MM.1S (cell line): ENCODE data around the gene MTMR2.

Experiments
- DNase-seq: peaks from one replicate; pipeline ENCODE4 v3.0.0-alpha.2; 2015
- H2AFZ ChIP-seq: fragments of 300-600 bp; sonication (generic); 2 replicates; pipeline ENCODE4 v1.6.0; 2016; ENCODE audit warnings: antibody characterized with exemption, low read length
- H3F3A ChIP-seq: fragments of 300-600 bp; sonication (generic); 2 replicates; pipeline ENCODE4 v1.6.1; 2016; ENCODE audit warnings: mild to moderate bottlenecking, antibody characterized with exemption, low read length, moderate library complexity, mixed read lengths; ENCODE audit not compliant: insufficient read depth
- H3K27ac ChIP-seq: fragments of 300-600 bp; sonication (generic); 2 replicates; pipeline ENCODE4 v1.5.1; 2016; ENCODE audit warnings: mild to moderate bottlenecking, low read length
- H3K27me3 ChIP-seq: fragments of 300-600 bp; sonication (generic); replicated peaks from 2 replicates; pipeline ENCODE4 v1.6.0; 2016; ENCODE audit warnings: low read length; ENCODE audit not compliant: insufficient read depth
- H3K36me3 ChIP-seq: fragments of 300-600 bp; sonication (generic); replicated peaks from 2 replicates; pipeline ENCODE4 v1.6.1; 2016; ENCODE audit warnings: mild to moderate bottlenecking, low read length, mixed read lengths; ENCODE audit not compliant: insufficient read depth
- H3K4me1 ChIP-seq: fragments of 300-600 bp; sonication (generic); 2 replicates; pipeline ENCODE4 v1.6.1; 2016; ENCODE audit warnings: low read length, mixed read lengths
- H3K4me2 ChIP-seq: fragments of 300-600 bp; sonication (generic); 2 replicates; pipeline ENCODE4 v1.6.0; 2016; ENCODE audit warnings: low read depth, low read length
- H3K4me3 ChIP-seq: fragments of 300-600 bp; sonication (generic); 2 replicates; pipeline ENCODE4 v1.5.1; 2016; ENCODE audit warnings: low read length, mixed read lengths
- H3K79me2 ChIP-seq: fragments of 300-600 bp; sonication (generic); 2 replicates; pipeline ENCODE4 v1.6.1; 2016; ENCODE audit warnings: mixed run types, low read length, mixed read lengths
- H3K9ac ChIP-seq: fragments of 300-600 bp; sonication (generic); 2 replicates; pipeline ENCODE4 v1.6.1; 2016; ENCODE audit warnings: low read length, mixed read lengths
- H3K9me2 ChIP-seq: fragments of 300-600 bp; sonication (generic); replicated peaks from 2 replicates; pipeline ENCODE4 v1.6.1; 2016; ENCODE audit warnings: mild to moderate bottlenecking, low read length, mixed read lengths; ENCODE audit not compliant: insufficient read depth
- H3K9me3 ChIP-seq: fragments of 300-600 bp; sonication (generic); replicated peaks from 2 replicates; pipeline ENCODE4 v1.6.1; 2016; ENCODE audit warnings: mild to moderate bottlenecking, low read length, mixed read lengths; ENCODE audit not compliant: insufficient read depth
- H4K20me1 ChIP-seq: fragments of 300-600 bp; sonication (generic); 2 replicates; pipeline ENCODE4 v1.6.1; 2016; ENCODE audit warnings: mild to moderate bottlenecking, low read length, moderate library complexity, mixed read lengths; ENCODE audit not compliant: insufficient read depth
- EZH2 ChIP-seq: fragments of 300-600 bp; sonication (generic); optimal IDR thresholded peaks from 2 replicates; pipeline ENCODE3; 2017; ENCODE audit warnings: low read depth, mild to moderate bottlenecking, antibody characterized with exemption, low read length, mixed read lengths
- EZH2phosphoT487 ChIP-seq: fragments of 300-600 bp; sonication (generic); IDR thresholded peaks from 2 replicates; pipeline ENCODE4 v1.6.1; 2018; ENCODE audit warnings: antibody characterized with exemption, low read length
- TF ChIP-seq, protein P1 (sequence below): fragments of 300-600 bp; sonication (generic); IDR thresholded peaks from 2 replicates; pipeline ENCODE4 v1.5.1; 2016; ENCODE audit warnings: antibody characterized with exemption, low read length, mixed read lengths

MTMR2 gene

DNA sequence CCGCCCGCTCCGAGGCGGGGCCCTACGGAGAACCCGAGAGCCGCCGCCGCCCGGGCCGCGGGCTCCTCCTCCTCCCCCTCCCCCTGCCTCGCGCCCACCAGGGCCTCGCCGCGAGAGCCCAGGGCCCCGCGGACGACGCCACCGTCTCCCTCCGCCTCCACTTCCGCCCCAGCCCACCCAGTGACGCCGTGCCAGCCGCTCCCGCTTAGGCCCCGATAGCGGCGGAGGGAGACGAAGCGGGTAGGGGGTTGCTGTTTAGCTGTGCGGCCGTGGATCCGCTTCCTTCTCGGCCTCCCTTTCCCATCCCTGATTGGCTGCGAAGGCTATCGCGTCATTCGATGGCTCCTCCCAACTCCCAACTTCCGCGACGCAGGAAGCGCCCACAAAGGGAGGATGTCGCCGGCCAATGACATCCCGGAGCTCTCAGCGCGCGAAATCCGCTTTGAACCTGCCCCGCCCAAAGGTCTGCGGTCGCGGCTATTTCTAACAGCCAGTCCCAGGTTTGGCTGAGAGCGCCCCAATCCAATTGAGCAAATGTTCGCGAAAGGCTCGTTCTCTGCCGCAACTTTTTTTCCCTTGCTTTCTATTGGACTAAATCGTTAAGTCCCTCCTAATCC is 134.3 kb downstream of the MTMR2 start, which contains the start of gene FAM76B:
Gene FAM76B (minus strand): TSS at position 277 of the 617 bp plus-strand sequence. CDS start 304 bp downstream, outside the sequence.
- Histone ChIP-seq H3K27ac (peak within 1 kb of the TSS; percentile 96), H3K4me2 (peak within 1 kb of the TSS; percentile 93), H3K36me3 (peaks cover 9% of the 10 kb centered on the region; the same call in 1 of the 2 replicates), H3F3A (peaks cover 27% of the 10 kb centered on the region), H3K9me2 (no peaks in the 10 kb centered on the region), H3K4me3 (peak within 1 kb of the TSS; percentile 90), H3K4me1 (peaks cover 22% of the 10 kb centered on the region), H3K9me3 (no peaks in the 10 kb centered on the region), H2AFZ (peak within 1 kb of the TSS; percentile 85), H3K9ac (peak within 1 kb of the TSS; percentile 97), H3K27me3 (no peaks in the 10 kb centered on the region), H3K79me2 (peaks cover 67% of the 10 kb centered on the region), H4K20me1 (no peaks in the 10 kb centered on the region)
- TF ChIP-seq, protein P1, sequence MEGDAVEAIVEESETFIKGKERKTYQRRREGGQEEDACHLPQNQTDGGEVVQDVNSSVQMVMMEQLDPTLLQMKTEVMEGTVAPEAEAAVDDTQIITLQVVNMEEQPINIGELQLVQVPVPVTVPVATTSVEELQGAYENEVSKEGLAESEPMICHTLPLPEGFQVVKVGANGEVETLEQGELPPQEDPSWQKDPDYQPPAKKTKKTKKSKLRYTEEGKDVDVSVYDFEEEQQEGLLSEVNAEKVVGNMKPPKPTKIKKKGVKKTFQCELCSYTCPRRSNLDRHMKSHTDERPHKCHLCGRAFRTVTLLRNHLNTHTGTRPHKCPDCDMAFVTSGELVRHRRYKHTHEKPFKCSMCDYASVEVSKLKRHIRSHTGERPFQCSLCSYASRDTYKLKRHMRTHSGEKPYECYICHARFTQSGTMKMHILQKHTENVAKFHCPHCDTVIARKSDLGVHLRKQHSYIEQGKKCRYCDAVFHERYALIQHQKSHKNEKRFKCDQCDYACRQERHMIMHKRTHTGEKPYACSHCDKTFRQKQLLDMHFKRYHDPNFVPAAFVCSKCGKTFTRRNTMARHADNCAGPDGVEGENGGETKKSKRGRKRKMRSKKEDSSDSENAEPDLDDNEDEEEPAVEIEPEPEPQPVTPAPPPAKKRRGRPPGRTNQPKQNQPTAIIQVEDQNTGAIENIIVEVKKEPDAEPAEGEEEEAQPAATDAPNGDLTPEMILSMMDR, result no peak
- TF ChIP-seq EZH2phosphoT487, result no peak
- TF ChIP-seq EZH2, result no peak
- peak; percentile 99 for DNase-seq

DNA sequence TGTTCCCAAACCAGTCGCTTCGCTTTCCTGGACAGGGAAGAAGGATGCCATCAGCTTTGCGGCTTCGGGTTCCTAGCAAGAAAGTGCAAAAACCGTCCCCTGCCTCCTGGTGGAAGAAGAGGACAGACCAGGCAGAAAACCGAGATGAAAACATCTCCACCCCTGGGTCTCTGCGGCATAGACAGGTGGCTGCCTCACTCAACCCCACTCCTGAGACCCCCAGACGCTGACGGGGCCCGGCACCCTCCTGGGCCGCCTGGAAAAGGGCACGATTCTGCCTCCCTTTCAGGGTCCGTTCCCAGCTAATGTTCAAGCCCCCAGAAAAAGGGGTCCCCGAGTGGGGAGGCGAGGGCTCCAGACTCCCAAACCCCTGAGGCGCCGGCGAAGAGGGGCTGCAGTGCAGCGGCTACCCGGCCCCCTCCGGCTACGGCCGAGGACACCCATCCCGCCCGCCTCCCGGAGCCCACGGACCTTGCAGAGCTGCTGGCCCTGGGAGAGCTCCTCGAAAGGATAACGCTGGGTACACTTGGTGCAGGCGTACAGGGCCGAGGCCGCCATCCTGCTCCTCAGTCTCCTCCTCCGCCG is 134.9 kb downstream of the MTMR2 start:
- H3K9ac ChIP-seq, result peak overlapping the region; percentile 97
- peak overlapping the region; percentile 96 for H3K27ac ChIP-seq
- peak; percentile 51 for DNase-seq
- H4K20me1 ChIP-seq, result no peaks in the 10 kb centered on the region
- no peaks in the 10 kb centered on the region for H3K9me2 ChIP-seq
- peak overlapping the region; percentile 86 for H3K4me2 ChIP-seq
- peak overlapping the region; percentile 76 for H2AFZ ChIP-seq
- no peaks in the 10 kb centered on the region for H3K27me3 ChIP-seq
- peaks cover 27% of the 10 kb centered on the region for H3F3A ChIP-seq
- H3K79me2 ChIP-seq, result peaks cover 63% of the 10 kb centered on the region
- peaks cover 22% of the 10 kb centered on the region for H3K4me1 ChIP-seq
- peak overlapping the region; percentile 90 for H3K4me3 ChIP-seq
- H3K9me3 ChIP-seq, result no peaks in the 10 kb centered on the region
- peaks cover 9% of the 10 kb centered on the region; the same call in 1 of the 2 replicates for H3K36me3 ChIP-seq
- TF ChIP-seq, protein P1, result peak; percentile 43
- no peak for TF ChIP-seq EZH2
